ENCODE results near the gene DMXL1.
"Not testable (repeated sequence)": the region's sequence is repeated elsewhere in the genome, so short reads cannot be mapped to it uniquely, and the experiment has no call there.

DMXL1 gene

GRCh38 chr5:119120893-119121292, 50.0 kb downstream of the DMXL1 start:
- no peak for TF ChIP-seq CTCF (conservative IDR thresholded peaks at IDR 0.05; ENCODE audit: low read depth, low read length)
- H3K4me3 ChIP-seq (ENCODE audit: low read depth, low read length), result no peak overlapping the region
- no peak for DNase-seq (ENCODE audit: low read depth)

DNA sequence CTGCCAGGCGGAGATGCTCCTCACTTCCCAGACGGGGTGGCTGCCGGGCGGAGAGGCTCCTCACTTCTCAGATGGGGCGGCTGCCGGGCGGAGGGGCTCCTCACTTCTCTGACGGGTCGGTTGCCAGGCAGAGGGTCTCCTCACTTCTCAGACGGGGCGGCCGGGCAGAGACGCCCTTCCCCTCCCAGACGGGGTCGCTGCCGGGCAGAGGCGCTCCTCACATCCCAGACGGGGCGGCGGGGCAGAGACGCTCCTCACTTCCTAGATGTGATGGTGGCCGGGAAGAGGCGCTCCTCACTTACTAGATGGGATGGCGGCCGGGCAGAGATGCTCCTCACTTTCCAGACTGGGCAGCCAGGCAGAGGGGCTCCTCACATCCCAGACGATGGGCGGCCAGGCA, 51.6 kb downstream of the DMXL1 start:
- H3K4me3 ChIP-seq (ENCODE audit: low read depth, low read length); DNase-seq (ENCODE audit: low read depth): not testable (repeated sequence)

DNA sequence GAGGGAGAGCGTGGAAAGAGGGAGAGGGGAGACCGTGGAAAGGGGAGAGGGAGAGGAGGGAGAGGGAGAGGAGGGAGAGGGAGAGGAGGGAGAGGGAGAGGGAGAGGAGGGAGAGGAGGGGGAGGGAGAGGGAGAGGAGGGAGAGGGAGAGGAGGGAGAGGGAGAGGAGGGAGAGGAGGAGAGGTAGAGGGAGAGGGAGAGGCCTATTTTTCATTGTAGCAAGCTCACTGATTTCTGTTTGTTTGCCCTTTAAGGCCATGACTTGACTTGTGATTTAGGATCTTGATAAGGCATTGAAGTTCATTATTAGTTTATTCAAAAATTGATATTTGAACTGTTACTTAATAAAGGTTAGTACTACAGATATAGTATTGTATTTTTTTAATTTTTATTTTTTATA, 52.4 kb downstream of the DMXL1 start:
- TF ChIP-seq CTCF (conservative IDR thresholded peaks at IDR 0.05; ENCODE audit: low read depth, low read length), result no peak
- no peak overlapping the region for H3K4me3 ChIP-seq (ENCODE audit: low read depth, low read length)
- DNase-seq (ENCODE audit: low read depth), result no peak

- no peak overlapping the region for H3K4me3 ChIP-seq (ENCODE audit: low read depth, low read length)
- no peak for TF ChIP-seq CTCF (conservative IDR thresholded peaks at IDR 0.05; ENCODE audit: low read depth, low read length)
- DNase-seq (ENCODE audit: low read depth), result no peak
Observed at GRCh38 chr5:119129770-119130169, 58.9 kb downstream of the DMXL1 start.

GRCh38 chr5:119131530-119132304, 60.8 kb downstream of the DMXL1 start:
- no peak for TF ChIP-seq CTCF (conservative IDR thresholded peaks at IDR 0.05; ENCODE audit: low read depth, low read length)
- no peak overlapping the region for H3K4me3 ChIP-seq (ENCODE audit: low read depth, low read length)
- peak; percentile 4 for DNase-seq (ENCODE audit: low read depth)

- DNase-seq (ENCODE audit: low read depth); H3K4me3 ChIP-seq (ENCODE audit: low read depth, low read length): not testable (repeated sequence)
Observed at GRCh38 chr5:119135743-119136142, 64.9 kb downstream of the DMXL1 start.

DNA sequence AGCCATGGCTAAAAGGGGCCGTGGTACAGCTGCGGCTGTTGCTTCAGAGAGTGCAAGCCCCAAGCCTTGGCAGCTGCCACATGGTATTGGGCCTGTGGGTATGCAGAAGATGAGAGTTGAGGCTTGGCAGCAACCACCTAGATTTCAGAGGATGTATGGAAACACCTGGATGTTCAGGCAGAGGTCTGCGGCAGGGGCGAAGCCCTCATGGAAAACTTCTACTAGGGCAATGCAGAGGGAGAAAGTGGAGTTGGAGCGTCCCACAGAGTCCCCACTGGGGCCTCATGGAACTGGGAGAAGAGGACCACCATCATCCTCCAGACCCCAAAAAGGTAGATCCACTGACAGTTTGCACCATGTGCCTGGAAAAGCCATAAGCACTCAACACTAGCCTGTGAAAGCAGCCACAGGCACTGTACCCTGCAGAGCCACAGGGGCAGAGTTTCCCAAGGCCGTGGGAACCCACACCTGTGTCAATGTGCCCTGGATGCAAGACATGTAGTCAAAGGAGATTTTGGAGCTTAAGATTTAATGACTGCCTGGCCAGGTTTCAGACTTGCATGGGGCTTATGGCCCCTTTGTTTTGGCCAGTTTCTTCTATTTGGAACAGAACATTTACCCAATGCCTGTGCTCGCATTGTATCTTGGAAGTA, 65.9 kb downstream of the DMXL1 start:
- no peak for TF ChIP-seq CTCF (conservative IDR thresholded peaks at IDR 0.05; ENCODE audit: low read depth, low read length)
- no peak for DNase-seq (ENCODE audit: low read depth)
- H3K4me3 ChIP-seq (ENCODE audit: low read depth, low read length), result no peak overlapping the region

DNA sequence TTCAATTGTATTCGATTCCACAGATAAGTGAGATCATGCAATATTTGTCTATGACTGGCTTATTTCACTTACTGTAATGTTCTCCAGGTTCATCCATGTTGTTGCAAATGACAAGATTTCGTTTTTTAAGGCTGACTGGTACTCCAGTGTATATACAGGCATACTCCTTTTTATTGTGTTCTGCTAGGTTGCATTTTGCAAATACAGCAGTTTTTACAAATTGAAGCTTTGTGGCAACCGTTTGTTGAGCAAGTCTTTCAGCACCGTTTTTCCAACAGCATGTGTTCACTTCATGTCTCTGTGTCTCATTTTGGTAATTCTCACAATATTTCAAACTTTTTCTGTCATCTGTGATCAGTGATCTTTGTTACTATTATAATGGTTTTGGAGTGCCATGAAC, 82.7 kb downstream of the DMXL1 start:
- no peak for TF ChIP-seq CTCF (conservative IDR thresholded peaks at IDR 0.05; ENCODE audit: low read depth, low read length)
- DNase-seq (ENCODE audit: low read depth), result no peak
- H3K4me3 ChIP-seq (ENCODE audit: low read depth, low read length), result no peak overlapping the region
